Tibial nerve (tissue), 4 donors: ENCODE data around the gene PLEKHM2.

Experiments used
- CTCF ChIP-seq, 5 experiments: fragments of 200-600 bp in 3 of 5; fragments of 450-650 bp in 2 of 5; sonication (generic) in 3 of 5; IDR thresholded peaks; one replicate each; pipeline ENCODE4 v1.5.1; 2016 to 2019; ENCODE audit warnings: antibody characterized with exemption in 5 of 5, mild to moderate bottlenecking in 3 of 5, moderate library complexity in 2 of 5
- EP300 ChIP-seq, 2 donors: sonication (generic); formaldehyde crosslinking; IDR thresholded peaks; one replicate each; pipeline ENCODE4 v1.6.1; 2017; ENCODE audit warnings: antibody characterized with exemption in 2 of 2, mild to moderate bottlenecking in 1 of 2
- POLR2A ChIP-seq, 2 donors: fragments of 450-650 bp; IDR thresholded peaks; one replicate each; pipeline ENCODE4 v1.6.1; 2017; ENCODE audit warnings: antibody characterized with exemption in 2 of 2, mild to moderate bottlenecking in 2 of 2, moderate library complexity in 2 of 2

DNA sequence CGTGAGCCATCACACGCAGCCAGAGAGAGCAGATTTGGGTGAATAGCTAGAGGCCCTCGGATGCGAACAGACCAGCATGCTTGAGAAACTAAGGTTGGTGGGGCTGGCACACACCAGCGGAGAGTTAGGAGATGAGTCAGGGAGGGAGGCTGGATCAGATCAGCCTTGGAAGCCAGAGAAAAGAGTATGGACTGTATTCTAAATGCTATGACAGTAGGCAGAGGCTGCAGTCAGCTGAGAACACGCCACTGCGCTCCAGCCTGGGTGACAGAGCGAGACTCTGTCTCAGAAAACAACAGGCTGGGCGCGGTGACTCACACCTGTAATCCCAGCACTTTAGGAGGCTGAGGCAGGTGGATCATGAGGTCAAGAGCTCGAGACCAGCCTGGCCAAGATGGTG is 4.0 kb upstream of the PLEKHM2 start:
- no peak for TF ChIP-seq CTCF (IDR thresholded peaks at IDR 0.05)
- TF ChIP-seq POLR2A (IDR thresholded peaks at IDR 0.05): no peak
- no peak for TF ChIP-seq EP300 (IDR thresholded peaks at IDR 0.05)
